HG03060 (cell line): ENCODE measurements around the gene RANGAP1.
"Not testable (repeated sequence)": the region's sequence is repeated elsewhere in the genome, so short reads cannot be mapped to it uniquely, and the experiment has no call there.

Experiments used
- ATAC-seq: cut with Tn5 transposase; IDR thresholded peaks from one replicate; pipeline ENCODE4 v1.9.1; 2021; ENCODE audit warnings: low read depth, moderate number of reproducible peaks; ENCODE audit not compliant: unreplicated experiment

The RANGAP1 gene

DNA sequence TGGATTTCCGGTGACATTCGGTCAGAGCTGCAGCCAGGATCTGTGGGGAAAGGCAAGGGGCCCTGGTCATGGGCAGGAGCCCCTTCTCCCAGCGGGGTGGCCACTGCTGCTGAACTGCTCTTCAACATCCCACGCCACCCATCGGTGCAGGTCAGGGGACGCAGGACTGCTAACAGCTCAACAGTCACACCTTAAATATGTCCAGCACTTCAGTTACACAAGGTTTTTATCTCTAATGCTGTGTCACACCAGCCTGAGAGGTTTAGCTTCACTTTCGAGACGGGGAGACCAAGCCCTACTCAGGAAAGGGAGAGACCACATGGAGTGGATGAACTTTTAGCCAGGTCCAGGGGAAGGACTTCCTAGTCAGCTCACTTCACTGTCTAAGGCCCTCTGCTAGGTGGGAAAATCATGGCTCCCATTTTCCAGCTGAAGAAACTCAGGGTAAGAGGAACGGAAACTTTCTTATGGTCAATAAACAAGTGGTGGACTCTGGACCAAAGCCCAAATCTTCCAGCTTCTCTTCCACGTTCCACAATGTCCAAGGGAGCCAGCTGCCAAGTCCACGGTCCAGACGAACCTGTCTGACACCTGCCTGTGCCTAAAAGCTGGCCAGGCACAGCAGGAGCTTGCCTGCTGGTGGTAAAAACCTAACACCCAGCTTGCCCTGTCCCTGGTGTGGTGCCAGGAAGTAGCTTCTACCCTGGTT, 24.3 kb downstream of the RANGAP1 start:
- no peak for ATAC-seq

DNA sequence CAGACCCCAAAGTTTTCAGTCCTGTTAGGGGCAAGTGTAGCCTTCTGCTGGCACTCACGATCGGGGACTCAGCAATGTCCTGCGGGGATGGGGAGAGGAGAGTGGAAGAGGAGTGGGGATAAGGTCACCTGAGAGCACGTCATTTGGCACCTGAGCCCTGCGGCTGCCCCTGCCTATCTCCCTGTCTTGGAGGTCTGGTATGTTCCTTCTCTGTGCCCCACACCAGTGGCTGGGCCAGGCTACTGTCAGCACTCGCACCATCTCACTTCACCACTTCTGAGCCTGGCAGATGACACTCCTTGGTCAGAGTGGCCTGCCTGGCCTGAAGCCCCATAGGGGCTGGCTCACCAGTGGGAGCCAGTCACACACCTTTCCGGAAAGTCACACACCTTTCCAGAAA, 25.1 kb downstream of the RANGAP1 start:
- no peak for ATAC-seq

- not testable (repeated sequence) for ATAC-seq
These were observed 26.2 kb downstream of the RANGAP1 start for GRCh38 chr22:41259756-41260155.

GRCh38 chr22:41257696-41258095, 28.3 kb downstream of the RANGAP1 start:
- ATAC-seq, result no peak

DNA sequence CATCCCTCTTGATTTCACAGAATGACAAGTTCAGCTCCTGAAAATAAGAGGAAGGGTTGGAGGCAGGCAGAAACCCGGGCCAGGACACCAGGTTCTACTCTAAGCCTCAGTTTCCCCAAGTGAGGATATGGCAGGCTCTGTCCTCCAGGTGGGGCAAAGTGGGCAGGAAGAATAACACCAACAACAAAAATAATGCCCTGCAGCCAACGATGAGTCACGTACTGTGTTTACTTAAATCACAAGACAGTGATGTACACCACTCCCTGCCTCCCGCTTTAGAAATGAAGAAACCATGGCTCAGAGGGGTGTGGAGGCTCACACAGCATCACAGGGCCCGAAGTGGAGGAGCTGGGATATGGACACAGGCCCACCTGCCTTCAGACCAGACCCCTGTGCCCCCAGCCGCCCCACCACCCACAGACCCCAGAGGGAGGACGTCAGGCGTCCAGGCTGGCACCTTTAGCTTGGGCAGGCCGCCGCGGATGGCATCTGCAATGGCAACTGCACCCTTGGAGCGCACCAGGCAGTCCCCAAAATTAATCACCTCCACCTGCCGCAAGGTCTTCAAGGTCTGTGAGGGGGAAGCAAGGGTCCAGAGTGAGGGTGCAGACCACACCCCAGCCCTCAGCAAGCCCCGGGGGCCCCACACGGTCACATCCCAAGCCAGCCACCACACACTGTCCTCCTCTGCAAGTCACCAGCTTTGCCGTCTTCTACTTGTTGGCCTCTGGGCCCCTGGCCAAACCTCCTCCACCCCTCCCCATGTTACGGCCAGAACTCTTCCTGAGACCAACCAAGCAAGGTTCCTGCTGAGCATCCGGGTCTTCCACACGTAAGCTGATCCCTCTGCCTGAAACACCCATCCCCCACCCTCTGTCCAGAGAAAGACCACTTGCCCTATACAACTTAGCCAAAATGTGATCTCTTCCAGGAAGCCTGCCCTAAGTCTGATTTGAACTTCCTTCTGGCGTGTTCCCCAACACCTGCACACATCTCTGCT, 29.4 kb downstream of the RANGAP1 start:
- no peak for ATAC-seq

DNA sequence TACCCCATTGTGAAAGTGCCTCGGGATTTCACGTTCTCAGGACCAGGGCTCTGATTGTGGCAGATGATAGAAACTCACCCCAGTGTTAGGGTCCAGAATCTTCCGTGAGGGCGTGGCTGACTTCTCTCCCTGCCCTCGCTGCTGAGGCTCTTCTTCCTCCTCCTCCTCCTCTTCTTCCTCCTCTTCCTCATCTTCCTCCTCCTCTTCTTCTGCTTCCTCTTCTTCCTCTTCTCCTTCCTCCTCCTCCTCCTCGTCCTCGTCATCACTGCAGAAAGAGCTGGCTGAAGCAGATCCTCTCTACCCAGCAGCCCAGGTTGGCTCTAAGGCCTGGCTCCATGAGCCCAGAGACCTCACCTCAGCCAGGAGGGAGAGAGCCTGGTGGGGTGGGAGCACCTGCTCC, 31.8 kb downstream of the RANGAP1 start:
- no peak for ATAC-seq

DNA sequence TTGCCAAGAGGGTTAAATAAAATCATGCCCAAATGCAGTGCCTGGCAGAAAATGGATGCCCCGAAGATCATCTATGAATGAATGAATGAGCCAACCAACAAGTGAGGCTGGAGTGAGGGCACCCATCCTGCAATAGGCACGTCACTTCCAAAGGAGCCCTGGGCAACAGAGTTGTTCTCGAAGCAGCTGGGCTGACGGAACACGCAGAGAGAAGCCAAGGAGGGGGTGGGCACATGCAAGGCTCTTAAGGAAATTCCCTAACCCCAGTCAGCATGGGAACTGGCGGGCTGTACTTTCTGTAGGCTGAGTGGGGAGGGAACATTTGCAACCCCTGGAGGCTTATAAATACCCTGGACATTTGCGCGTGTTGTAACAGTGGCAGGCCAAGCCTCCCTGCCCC, 33.6 kb downstream of the RANGAP1 start:
- ATAC-seq, result no peak

DNA sequence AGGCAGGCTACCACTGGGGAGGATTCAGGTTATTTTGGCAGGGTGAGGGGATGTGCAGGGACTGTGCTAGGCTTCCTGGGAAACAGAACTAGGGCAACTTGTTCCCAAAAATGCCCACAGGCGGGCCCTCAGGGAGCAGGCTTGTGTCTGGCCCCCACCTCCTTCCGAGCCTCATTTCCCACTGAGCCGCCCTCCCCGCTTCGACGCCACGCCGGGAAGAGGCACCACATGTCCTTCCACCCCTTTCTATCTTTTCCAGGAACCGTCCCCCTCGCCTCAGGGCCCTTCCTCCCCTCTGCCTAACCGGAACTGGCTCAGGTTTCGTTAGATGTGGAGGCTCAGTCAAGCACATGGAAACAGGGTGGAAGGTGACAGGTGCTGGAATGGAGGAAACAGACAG, 35.9 kb downstream of the RANGAP1 start:
- no peak for ATAC-seq

DNA sequence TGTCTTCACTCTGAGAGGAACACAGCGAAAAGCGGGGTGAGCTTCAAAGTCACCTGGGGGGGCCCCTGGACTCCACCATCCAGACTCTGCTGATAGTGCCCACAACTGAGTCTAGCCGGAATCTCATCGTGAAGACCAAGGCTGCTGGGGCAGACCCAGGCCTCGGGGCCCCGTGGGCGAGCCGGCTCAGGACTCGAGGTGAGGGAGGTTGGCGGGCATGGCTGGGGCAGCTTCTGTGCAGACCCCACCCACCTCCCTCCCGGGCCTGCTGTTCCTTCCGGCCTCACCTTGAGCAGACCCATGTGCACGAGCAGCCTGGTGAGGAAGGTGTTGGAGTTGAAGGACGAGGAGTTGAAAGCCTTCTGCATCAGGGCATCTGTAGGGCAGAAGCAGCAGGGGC, 36.5 kb downstream of the RANGAP1 start:
- ATAC-seq, result no peak

GRCh38 chr22:41248758-41249157, 37.2 kb downstream of the RANGAP1 start:
- ATAC-seq, result no peak

DNA sequence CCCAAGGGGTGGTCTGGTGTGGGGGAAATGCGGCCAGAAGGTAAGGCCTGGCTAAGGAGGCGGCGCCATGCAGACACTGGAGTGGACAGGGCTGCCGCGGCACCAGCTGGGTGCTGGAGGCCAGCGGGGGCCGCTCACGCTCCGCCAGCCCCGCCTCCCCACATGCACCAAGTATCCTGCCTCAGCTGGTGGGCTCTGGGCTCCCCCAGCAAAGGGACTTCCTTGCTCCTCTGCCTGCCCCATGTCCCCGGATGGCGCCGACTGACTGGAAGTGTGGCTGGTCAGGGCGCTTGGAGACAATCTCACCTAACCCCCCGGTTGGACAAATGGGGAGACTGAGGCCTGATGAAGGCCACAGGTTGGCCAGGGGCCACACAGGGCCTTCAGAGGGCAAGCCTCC, 37.7 kb downstream of the RANGAP1 start:
- no peak for ATAC-seq

DNA sequence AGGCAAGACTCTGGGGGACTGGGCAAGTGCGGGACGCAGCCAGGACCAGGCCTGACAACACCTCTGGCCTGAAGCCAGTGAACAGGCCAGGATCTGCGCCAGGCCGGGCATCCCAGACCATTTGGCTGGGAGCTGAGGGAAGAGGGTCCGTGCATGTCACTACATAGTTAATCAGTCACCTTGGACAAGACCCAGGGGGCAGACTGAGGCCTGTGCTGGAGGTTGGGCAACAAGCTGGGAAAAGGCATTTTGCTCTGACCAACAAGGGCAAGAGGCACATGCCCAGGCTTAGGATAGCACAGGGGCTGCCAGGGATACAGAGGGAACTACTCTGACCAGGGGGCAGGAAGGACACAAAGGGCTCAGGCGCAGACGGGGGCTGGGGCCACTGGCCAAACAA, 38.3 kb downstream of the RANGAP1 start:
- no peak for ATAC-seq

- no peak for ATAC-seq
These were observed 40.0 kb downstream of the RANGAP1 start for GRCh38 chr22:41245917-41246499.

DNA sequence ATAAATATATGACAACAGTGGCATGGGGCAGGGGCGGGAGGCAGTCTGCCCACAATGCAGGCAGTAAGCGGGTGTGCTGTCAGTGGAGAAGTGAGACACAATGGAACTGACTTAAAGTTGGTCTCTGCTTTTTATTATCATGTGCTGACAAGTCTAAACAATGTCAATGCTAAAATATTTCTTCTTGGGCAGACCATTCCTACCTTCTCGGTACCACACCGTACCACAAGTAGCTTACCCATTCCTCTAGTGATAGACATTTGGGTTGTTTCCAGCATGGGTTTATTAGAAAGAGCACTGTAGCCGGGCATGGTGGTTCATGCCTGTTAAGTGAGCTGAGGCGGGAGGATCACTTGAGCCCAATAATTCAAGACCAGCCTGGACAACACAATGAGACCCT, 42.6 kb downstream of the RANGAP1 start:
- no peak for ATAC-seq

DNA sequence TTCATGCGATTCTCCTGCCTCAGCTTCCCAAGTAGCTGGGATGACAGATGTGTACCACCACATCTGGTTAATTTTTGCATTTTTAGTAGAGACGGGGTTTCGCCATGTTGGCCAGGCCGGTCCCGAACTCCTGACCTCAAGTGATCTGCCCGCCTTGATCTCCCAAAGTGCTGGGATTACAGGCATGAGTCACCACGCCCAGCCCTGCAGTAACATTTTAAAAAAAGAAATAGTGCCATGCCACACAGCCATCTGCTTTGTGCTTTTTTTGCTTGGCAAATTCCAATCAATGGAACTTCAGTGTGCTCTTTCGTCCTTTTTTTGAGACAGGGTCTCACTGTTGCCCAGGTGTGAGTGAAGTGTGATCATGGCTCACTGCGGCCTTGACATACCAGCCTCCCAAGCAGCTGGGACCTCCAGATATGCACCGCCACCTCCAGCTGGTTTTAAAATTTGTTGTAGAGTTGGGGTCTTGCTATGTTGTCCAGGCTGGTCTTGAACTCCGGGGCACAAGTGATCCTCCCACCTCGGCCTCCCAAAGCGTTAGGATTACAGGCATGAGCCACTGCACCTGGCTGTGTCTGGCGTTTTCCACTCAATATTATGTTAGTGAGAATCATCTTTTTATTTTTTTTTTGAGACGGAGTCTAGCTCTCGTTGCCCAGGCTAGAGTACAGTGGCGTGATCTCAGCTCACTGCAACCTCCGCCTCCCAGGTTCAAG, 43.4 kb downstream of the RANGAP1 start:
- ATAC-seq, result no peak

- no peak for ATAC-seq
These were observed 44.8 kb downstream of the RANGAP1 start for GRCh38 chr22:41241133-41241676.

- no peak for ATAC-seq
These were observed 45.4 kb downstream of the RANGAP1 start, which contains the start of gene CHADL for GRCh38 chr22:41240377-41241132. TSS of gene CHADL (minus strand) at chr22:41240931. CDS start at chr22:41240881, 50 bp downstream.

- ATAC-seq, result no peak
These were observed 46.4 kb downstream of the RANGAP1 start for GRCh38 chr22:41239443-41240128.
